H1 (cell line): Measurements from ENCODE around the gene RNU6-1. TPM values are rescaled to one million over a fixed set of nuclear protein-coding genes. Genes with fewer than 3 reads are reported as not detected.

Experiments
- RFX5 ChIP-seq: IDR thresholded peaks from 2 replicates; pipeline ENCODE4 v1.6.1; 2011; ENCODE audit warnings: low read depth, low read length, improper control_type of control experiment, borderline replicate concordance
- polyA plus RNA-seq, 7 experiments: library from polyadenylated mRNA; depleted of rRNA in 3 of 7; stranded (reverse) in 5 of 7; unstranded in 2 of 7; fragments of >200 nt in 5 of 7; fragments of 200-250 nt in 2 of 7; gene quantifications; 1 replicate in 5 of 7; 2 replicates in 1 of 7; 4 replicates in 1 of 7; pipeline versions ENCODE4 v1.2.1 to v1.2.3, GENCODE V29; 2011 to 2013; ENCODE audit warnings: missing spikeins in 2 of 7, mixed read lengths in 2 of 7
- total RNA-seq: library from RNA; stranded (reverse); fragmentation: NEBNext Ultra II Directional; extraction: Animal tissue kit (Norgen Biotek cat#: 25700); gene quantifications from 2 replicates; pipeline ENCODE4 v1.2.1, GENCODE V29; 2021

Gene RNU6-1
- total and polyA plus RNA-seq, 2 of the 8 experiments (the other 6 are each of a cell fraction or from before 2014, with no cell fraction given), result not detected

DNA sequence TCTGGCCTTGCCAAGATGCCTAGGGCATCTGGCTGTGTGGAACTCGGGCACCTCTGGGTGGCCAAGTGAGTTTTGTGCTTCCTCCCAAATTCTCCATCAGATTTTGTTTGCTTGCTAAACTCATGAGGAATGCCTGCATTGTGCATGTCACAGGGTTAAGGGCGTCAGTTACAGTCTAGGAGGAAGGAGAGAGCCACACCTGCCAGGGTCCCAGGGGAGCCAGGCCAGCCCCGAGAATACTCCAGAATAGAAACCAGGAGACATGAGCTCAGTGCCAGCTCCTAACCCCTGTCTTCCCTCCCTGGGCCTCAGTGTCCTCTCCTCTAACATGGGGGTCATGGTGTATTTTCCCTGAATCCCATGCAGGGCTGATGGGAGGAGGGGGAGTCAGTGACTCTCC lies 36.5 kb downstream of the RNU6-1 start (continued):
- TF ChIP-seq RFX5, result no peak
